Thyroid gland (tissue), 4 donors: Measurements from ENCODE around the gene SART3. TPM values are rescaled to one million over a fixed set of nuclear protein-coding genes. Genes with fewer than 3 reads are reported as not detected.

Experiments used
- DNase-seq, 2 donors: peaks; one replicate each; pipeline ENCODE4 v3.0.0-alpha.2; 2019
- H3K27ac ChIP-seq, 3 donors: fragments of 200-600 bp; sonication (generic); 1 replicate in 2 of 3; 2 replicates in 1 of 3; pipeline ENCODE4 v1.5.1; 2016 to 2019; ENCODE audit warnings: mild to moderate bottlenecking in 1 of 3, moderate library complexity in 1 of 3
- H3K27me3 ChIP-seq: fragments of 200-600 bp; sonication (generic); one replicate; pipeline ENCODE4 v1.5.1; 2019
- H3K36me3 ChIP-seq, 2 donors: fragments of 200-600 bp; sonication (generic); one replicate each; pipeline ENCODE4 v1.5.1; 2016 to 2019
- H3K4me1 ChIP-seq, 2 donors: fragments of 200-600 bp; sonication (generic); one replicate each; pipeline ENCODE4 v1.5.1; 2017 to 2019
- H3K4me3 ChIP-seq, 3 donors: fragments of 200-600 bp; sonication (generic); replicated peaks in 1 of 3; 1 replicate in 2 of 3; 2 replicates in 1 of 3; pipeline ENCODE4 v1.5.1; 2016; ENCODE audit warnings: mild to moderate bottlenecking in 1 of 3
- H3K9me3 ChIP-seq: fragments of 200-600 bp; sonication (generic); one replicate; pipeline ENCODE4 v1.5.1; 2017
- CTCF ChIP-seq, 6 experiments: fragments of 200-600 bp in 3 of 6; fragments of 450-650 bp in 3 of 6; sonication (generic) in 3 of 6; IDR thresholded peaks; one replicate each; pipeline ENCODE4 v1.5.1; 2016 to 2019; ENCODE audit warnings: antibody characterized with exemption in 6 of 6, mild to moderate bottlenecking in 2 of 6, inconsistent platforms in 1 of 6, moderate library complexity in 1 of 6
- POLR2A ChIP-seq, 2 donors: fragments of 450-650 bp; IDR thresholded peaks; one replicate each; pipeline ENCODE4 v1.6.1; 2017; ENCODE audit warnings: antibody characterized with exemption in 2 of 2, mild to moderate bottlenecking in 2 of 2, moderate library complexity in 1 of 2
- WGBS, 2 donors: methylation state at CpG; one replicate each; pipeline ENCODE4 v1.1.5; 2017; 5-methylcytosine and 5-hydroxymethylcytosine counted together
- intact Hi-C: fragments of 100-400 bp; cut with DNase I; formaldehyde crosslinking; loops from one replicate; pipeline ENCODE4 v1.15.1; 2023
- total RNA-seq, 4 donors: library from RNA; depleted of rRNA; stranded (reverse); fragments of >200 nt; gene quantifications; one replicate each; pipeline ENCODE4 v1.2.3, GENCODE V29; 2016

Gene SART3
- total RNA-seq, 4 donors from 2014 or later: 64.2 to 117 (median 80.0) TPM

GRCh38 chr12:108543652-108544051 is 17.3 kb downstream of the SART3 start:
- intact Hi-C loops: no loop called here
- no peaks in the 10 kb centered on the region for H3K27me3 ChIP-seq
- H3K4me1 ChIP-seq: no peaks in the 10 kb centered on the region
- no peak overlapping the region for H3K27ac ChIP-seq
- peaks cover 36 to 47% of the 10 kb centered on the region in 2 donors for H3K36me3 ChIP-seq
- TF ChIP-seq CTCF (IDR thresholded peaks at IDR 0.05) (no peak), POLR2A (IDR thresholded peaks at IDR 0.05) (no peak)
- H3K4me3 ChIP-seq: no peak overlapping the region
- no peaks in the 10 kb centered on the region for H3K9me3 ChIP-seq
- 90 to 94% methylated on average over 3 of the region's 3 CpGs for WGBS, 2 donors
- no peak for DNase-seq

- DNase-seq: no peak
- Histone ChIP-seq H3K36me3 (peaks cover 45% of the 10 kb centered on the region in 2 donors), H3K9me3 (no peaks in the 10 kb centered on the region), H3K27me3 (no peaks in the 10 kb centered on the region), H3K4me3 (no peak overlapping the region), H3K4me1 (no peaks in the 10 kb centered on the region), H3K27ac (no peak overlapping the region)
- TF ChIP-seq POLR2A (IDR thresholded peaks at IDR 0.05) (no peak), CTCF (IDR thresholded peaks at IDR 0.05) (no peak)
- WGBS, 2 donors: 90 to 93% methylated on average over 4 of the region's 4 CpGs
- intact Hi-C loops: no loop called here
Observed at GRCh38 chr12:108542320-108542719, 18.7 kb downstream of the SART3 start.

- intact Hi-C loops: no loop called here
- no peaks in the 10 kb centered on the region for H3K9me3 ChIP-seq
- 93 to 95% methylated on average over 10 of the region's 10 CpGs for WGBS, 2 donors
- H3K4me3 ChIP-seq: no peak overlapping the region
- DNase-seq: no peak
- TF ChIP-seq CTCF (IDR thresholded peaks at IDR 0.05) (no peak), POLR2A (IDR thresholded peaks at IDR 0.05) (no peak)
- H3K4me1 ChIP-seq: no peaks in the 10 kb centered on the region
- no peaks in the 10 kb centered on the region for H3K27me3 ChIP-seq
- no peak overlapping the region for H3K27ac ChIP-seq
- H3K36me3 ChIP-seq: peaks cover 48 to 53% of the 10 kb centered on the region in 2 donors
Observed at GRCh38 chr12:108538616-108539195, 22.3 kb downstream of the SART3 start.

- intact Hi-C loops: no loop called here
- DNase-seq: no peak
- no peak overlapping the region for H3K27ac ChIP-seq
- H3K36me3 ChIP-seq: peaks cover 42 to 48% of the 10 kb centered on the region in 2 donors
- no peak overlapping the region for H3K4me3 ChIP-seq
- H3K27me3 ChIP-seq: no peaks in the 10 kb centered on the region
- TF ChIP-seq CTCF (IDR thresholded peaks at IDR 0.05): no peak
- no peaks in the 10 kb centered on the region for H3K9me3 ChIP-seq
- no peaks in the 10 kb centered on the region for H3K4me1 ChIP-seq
- 79 to 93% methylated on average over 6 of the region's 6 CpGs for WGBS, 2 donors
Observed at GRCh38 chr12:108538146-108538545, 22.8 kb downstream of the SART3 start.

- TF ChIP-seq POLR2A (IDR thresholded peaks at IDR 0.05) (no peak), CTCF (IDR thresholded peaks at IDR 0.05) (no peak)
Observed at GRCh38 chr12:108531929-108532848, 28.8 kb downstream of the SART3 start.

More at GRCh38 chr12:108531929-108532848, 28.8 kb downstream of the SART3 start:
- WGBS, 2 donors: 95 to 98% methylated on average over 15 of the region's 15 CpGs
- Histone ChIP-seq H3K27ac (no peak overlapping the region), H3K27me3 (no peaks in the 10 kb centered on the region), H3K36me3 (peaks cover 65 to 75% of the 10 kb centered on the region in 2 donors), H3K4me3 (no peak overlapping the region), H3K9me3 (no peaks in the 10 kb centered on the region), H3K4me1 (no peaks in the 10 kb centered on the region)
- DNase-seq: no peak
- intact Hi-C loops: no loop called here
